ENCODE measurements around the gene SYT11.

DNA sequence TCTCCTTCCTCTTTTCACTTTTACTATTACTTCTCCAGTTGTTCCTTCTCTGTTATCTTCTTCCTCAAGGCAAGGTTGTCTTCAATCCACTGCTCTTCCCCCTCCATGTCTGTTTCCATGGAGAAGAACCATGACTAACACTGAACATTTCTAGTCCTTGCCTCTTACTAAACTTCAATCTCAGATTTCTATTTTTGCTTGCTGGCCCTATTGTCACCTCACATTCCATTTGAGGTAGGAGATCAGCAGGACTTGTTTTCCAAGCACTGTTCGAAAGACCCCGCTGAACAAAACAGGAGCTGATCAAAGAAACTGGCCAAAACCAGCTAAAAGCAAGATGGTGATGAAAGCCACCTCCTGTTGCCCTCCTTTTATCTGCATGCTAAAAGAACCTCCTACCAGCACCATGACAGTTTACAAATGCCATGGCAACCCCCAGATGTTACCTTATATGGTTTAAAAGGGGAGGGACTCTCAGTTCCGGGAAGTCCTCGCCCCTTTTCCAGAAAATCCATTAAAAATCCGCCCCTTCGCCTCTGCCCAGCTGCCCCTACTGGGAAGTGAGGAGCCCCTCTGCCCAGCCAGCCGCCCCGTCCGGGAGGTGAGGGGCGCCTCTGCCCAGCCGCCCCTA, 25.0 kb upstream of the SYT11 start:
- TF ChIP-seq, protein P1, sequence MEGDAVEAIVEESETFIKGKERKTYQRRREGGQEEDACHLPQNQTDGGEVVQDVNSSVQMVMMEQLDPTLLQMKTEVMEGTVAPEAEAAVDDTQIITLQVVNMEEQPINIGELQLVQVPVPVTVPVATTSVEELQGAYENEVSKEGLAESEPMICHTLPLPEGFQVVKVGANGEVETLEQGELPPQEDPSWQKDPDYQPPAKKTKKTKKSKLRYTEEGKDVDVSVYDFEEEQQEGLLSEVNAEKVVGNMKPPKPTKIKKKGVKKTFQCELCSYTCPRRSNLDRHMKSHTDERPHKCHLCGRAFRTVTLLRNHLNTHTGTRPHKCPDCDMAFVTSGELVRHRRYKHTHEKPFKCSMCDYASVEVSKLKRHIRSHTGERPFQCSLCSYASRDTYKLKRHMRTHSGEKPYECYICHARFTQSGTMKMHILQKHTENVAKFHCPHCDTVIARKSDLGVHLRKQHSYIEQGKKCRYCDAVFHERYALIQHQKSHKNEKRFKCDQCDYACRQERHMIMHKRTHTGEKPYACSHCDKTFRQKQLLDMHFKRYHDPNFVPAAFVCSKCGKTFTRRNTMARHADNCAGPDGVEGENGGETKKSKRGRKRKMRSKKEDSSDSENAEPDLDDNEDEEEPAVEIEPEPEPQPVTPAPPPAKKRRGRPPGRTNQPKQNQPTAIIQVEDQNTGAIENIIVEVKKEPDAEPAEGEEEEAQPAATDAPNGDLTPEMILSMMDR (IDR thresholded peaks at IDR 0.05) = no peak
- no peak for TF ChIP-seq ZFX (IDR thresholded peaks at IDR 0.05; ENCODE audit: borderline replicate concordance)

All from 22Rv1 (cell line).